A549 (cell line): ENCODE data around the gene C20orf173. TPM values are rescaled to one million over a fixed set of nuclear protein-coding genes. Genes with fewer than 3 reads are reported as not detected.

Experiments used
- ATAC-seq, 2 experiments: fragments of 200-7000 bp in 1 of 2; fragments of >200 bp in 1 of 2; cut with Nextera tagmentation in 1 of 2; cut with Tn5 transposase in 1 of 2; 3 replicates each; pipeline versions ENCODE4 v1.8.0 to v1.9.1; 2018 to 2020; ENCODE audit warnings: mild to moderate bottlenecking in 1 of 2, moderate library complexity in 1 of 2
- CTCF ChIA-PET: fragments of 300-600 bp; sonication (Branson Sonifier 250); formaldehyde crosslinking; extraction: SDS; loops from one replicate; lab custom pipeline; 2021; ENCODE audit warnings: antibody characterized with exemption, inconsistent platforms; lab: Yijun Ruan, JAX
- POLR2A ChIA-PET: fragments of 350-600 bp; formaldehyde crosslinking; extraction: SDS; loops from one replicate; lab custom pipeline; 2021; ENCODE audit warnings: antibody characterized with exemption, inconsistent platforms; lab: Yijun Ruan, JAX
- DNase-seq, 2 experiments: peaks; one replicate each; pipeline versions ENCODE4 v3.0.0 to v3.0.0-alpha.2; 2011 to 2016; ENCODE audit warnings: low read depth in 1 of 2, low spot score in 1 of 2
- FAIRE-seq: peaks from 2 replicates; lab custom pipeline; 2011; peaks lifted over from hg19 to GRCh38; lab: Jason Lieb, UNC
- H3K27ac ChIP-seq, 2 experiments: fragments of >200 bp; sonication (Bioruptor Twin); formaldehyde crosslinking; 3 replicates each; pipeline ENCODE4 v1.5.1; 2016 to 2017
- H3K4me1 ChIP-seq: fragments of >200 bp; sonication (Bioruptor Twin); formaldehyde crosslinking; 3 replicates; pipeline ENCODE4 v1.6.1; 2016
- H3K4me2 ChIP-seq: fragments of >200 bp; sonication (Bioruptor Twin); formaldehyde crosslinking; 3 replicates; pipeline ENCODE4 v1.6.1; 2016
- H3K4me3 ChIP-seq: fragments of >200 bp; sonication (Bioruptor Twin); formaldehyde crosslinking; 3 replicates; pipeline ENCODE4 v1.5.1; 2016
- H3K9me3 ChIP-seq: fragments of >200 bp; sonication (Bioruptor Twin); formaldehyde crosslinking; 3 replicates; pipeline ENCODE4 v1.6.1; 2016
- CBX8 ChIP-seq: fragments of 200-600 bp; sonication (generic); IDR thresholded peaks from 2 replicates; pipeline ENCODE4 v1.6.1; 2016
- CEBPB ChIP-seq, 2 experiments: fragments of >200 bp in 1 of 2; sonication (Bioruptor Twin) in 1 of 2; formaldehyde crosslinking in 1 of 2; IDR thresholded peaks; 2 replicates each; pipeline ENCODE4 v1.6.1; 2012 to 2016
- ESRRA ChIP-seq: fragments of 150-350 bp; IDR thresholded peaks from 2 replicates; pipeline ENCODE4 v1.6.1; 2014; ENCODE audit warnings: mild to moderate bottlenecking, low read length, borderline replicate concordance
- FOSB ChIP-seq: fragments of 250-450 bp; sonication (Bioruptor Pico); IDR thresholded peaks from 2 replicates; pipeline ENCODE4 v1.5.0; 2020; ENCODE audit warnings: mild to moderate bottlenecking, moderate library complexity
- FOXS1 ChIP-seq: fragments of 250-450 bp; sonication (Bioruptor Pico); IDR thresholded peaks from 2 replicates; pipeline ENCODE4 v1.5.0; 2020; ENCODE audit warnings: mild to moderate bottlenecking, moderate library complexity
- HDAC2 ChIP-seq: fragments of 200-600 bp; sonication (generic); IDR thresholded peaks from 2 replicates; pipeline ENCODE4 v1.6.1; 2016
- JUN ChIP-seq, 2 experiments: fragments of >200 bp; sonication (Bioruptor Twin); formaldehyde crosslinking; IDR thresholded peaks; 2 replicates in 1 of 2; 3 replicates in 1 of 2; pipeline ENCODE4 v1.6.1; 2016 to 2017
- JUNB ChIP-seq: fragments of >200 bp; sonication (Bioruptor Twin); formaldehyde crosslinking; IDR thresholded peaks from 2 replicates; pipeline ENCODE4 v1.6.1; 2016
- KDM1A ChIP-seq: fragments of 200-600 bp; sonication (generic); IDR thresholded peaks from 2 replicates; pipeline ENCODE4 v1.6.1; 2016; ENCODE audit warnings: low read depth, mild to moderate bottlenecking
- KDM5A ChIP-seq: fragments of 200-600 bp; sonication (generic); IDR thresholded peaks from 2 replicates; pipeline ENCODE4 v1.6.1; 2016; ENCODE audit warnings: antibody characterized with exemption, mild to moderate bottlenecking
- MAFK ChIP-seq: fragments of 450-650 bp; IDR thresholded peaks from 2 replicates; pipeline ENCODE4 v1.6.1; 2014; ENCODE audit not compliant: partially characterized antibody
- MYC ChIP-seq: IDR thresholded peaks from 2 replicates; pipeline ENCODE4 v1.6.1; 2012; ENCODE audit warnings: mild to moderate bottlenecking, inconsistent platforms, low read length, improper control_type of control experiment, borderline replicate concordance
- NFE2L2 ChIP-seq: fragments of 150-350 bp; conservative IDR thresholded peaks from 2 replicates; pipeline ENCODE4 v1.6.1; 2014; ENCODE audit warnings: low read length
- PHF8 ChIP-seq: fragments of 200-600 bp; sonication (generic); IDR thresholded peaks from 2 replicates; pipeline ENCODE4 v1.6.1; 2016; ENCODE audit warnings: low read depth, mild to moderate bottlenecking, antibody characterized with exemption, moderate library complexity, borderline replicate concordance
- POLR2A ChIP-seq: IDR thresholded peaks from 2 replicates; pipeline ENCODE4 v1.6.1; 2012; ENCODE audit warnings: mild to moderate bottlenecking, low read length
- RAD21 ChIP-seq, 2 experiments: fragments of >200 bp in 1 of 2; sonication (Bioruptor Twin) in 1 of 2; formaldehyde crosslinking in 1 of 2; IDR thresholded peaks in 1 of 2; conservative IDR thresholded peaks in 1 of 2; 2 replicates in 1 of 2; 3 replicates in 1 of 2; pipeline ENCODE4 v1.6.1; 2012 to 2018; ENCODE audit warnings: inconsistent platforms in 1 of 2
- RNF2 ChIP-seq: fragments of 200-600 bp; sonication (generic); IDR thresholded peaks from 2 replicates; pipeline ENCODE4 v1.6.1; 2016; ENCODE audit warnings: low read depth, mild to moderate bottlenecking, antibody characterized with exemption, moderate library complexity, borderline replicate concordance
- SMC3 ChIP-seq: fragments of >200 bp; sonication (Bioruptor Twin); formaldehyde crosslinking; IDR thresholded peaks from 3 replicates; pipeline ENCODE4 v1.6.1; 2018; ENCODE audit warnings: inconsistent platforms
- SREBF2 ChIP-seq: fragments of 450-650 bp; IDR thresholded peaks from 2 replicates; pipeline ENCODE4 v1.6.1; 2014; ENCODE audit warnings: mild to moderate bottlenecking, moderate library complexity
- ZFP36 ChIP-seq: fragments of 450-650 bp; IDR thresholded peaks from 2 replicates; pipeline ENCODE4 v1.6.1; 2014; ENCODE audit warnings: borderline replicate concordance; ENCODE audit not compliant: partially characterized antibody
- ZSCAN20 ChIP-seq: fragments of 250-450 bp; sonication (Bioruptor Pico); IDR thresholded peaks from 2 replicates; pipeline ENCODE4 v1.8.0; 2022; ENCODE audit warnings: mild to moderate bottlenecking, moderate library complexity
- WGBS: methylation state at CpG from one replicate; pipeline ENCODE4 v1.1.6; 2017; ENCODE audit errors: missing lambda C conversion rate; 5-methylcytosine and 5-hydroxymethylcytosine counted together
- polyA plus RNA-seq, 4 experiments: library from polyadenylated mRNA; depleted of rRNA in 3 of 4; stranded (reverse); fragments of >200 nt; fragmentation: RNase III in 1 of 4; extraction: RNeasy Plus Mini Kit Qiagen cat#74134 plus additional on column Dnase treatment in 1 of 4; gene quantifications; 2 replicates in 3 of 4; 3 replicates in 1 of 4; pipeline ENCODE4 v1.2.3, GENCODE V29; 2011 to 2017
- TF ChIP-seq, protein P1 (sequence below): fragments of 250-450 bp; sonication (Bioruptor Pico); IDR thresholded peaks from 2 replicates; pipeline ENCODE4 v1.5.0; 2021; ENCODE audit warnings: mild to moderate bottlenecking, moderate library complexity, borderline replicate concordance
- TF ChIP-seq, protein P2 (sequence below): fragments of >200 bp; sonication (Bioruptor Twin); formaldehyde crosslinking; IDR thresholded peaks from 3 replicates; pipeline ENCODE4 v1.6.1; 2016

C20orf173 gene
- polyA plus RNA-seq, 2 of the 4 experiments (the other 2 are of a cell fraction) = not detected

DNA sequence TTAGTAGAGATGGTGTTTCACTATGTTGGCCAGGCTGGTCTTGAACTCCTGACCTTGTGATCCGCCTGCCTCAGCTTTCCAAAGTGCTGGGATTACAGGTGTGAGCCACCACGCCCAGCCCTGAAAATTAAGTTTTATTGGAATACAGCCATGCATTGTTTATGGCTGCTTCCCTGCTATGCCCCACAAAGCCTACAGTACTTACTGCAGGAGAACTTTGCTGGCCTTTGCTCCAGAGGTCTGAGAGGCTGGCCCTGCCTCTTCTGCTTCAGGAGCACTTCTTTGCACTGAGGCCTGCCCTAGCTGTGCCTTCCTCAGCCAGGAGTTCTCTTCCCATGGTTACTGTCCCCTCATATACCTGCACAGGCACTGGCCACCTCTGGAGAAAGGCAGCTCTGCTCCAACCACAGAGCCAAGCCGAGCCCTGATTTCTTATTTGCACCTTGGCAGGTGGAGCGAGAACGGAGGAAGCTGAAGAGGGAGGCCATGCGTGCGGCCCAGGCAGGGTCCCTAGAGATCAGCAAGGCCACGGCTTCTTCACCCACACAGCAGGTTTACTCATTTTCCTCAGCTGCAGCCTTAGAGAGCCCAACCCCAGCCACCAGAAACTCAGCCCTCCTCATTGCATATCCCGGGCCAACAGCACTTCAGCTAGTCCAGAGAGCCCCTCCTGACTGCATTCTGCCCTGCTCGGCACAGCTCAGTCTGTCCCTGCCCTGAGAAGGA lies 20.8 kb downstream of the C20orf173 start:
- no peak overlapping the region for H3K4me2 ChIP-seq
- 95% methylated on average over 8 of the region's 10 CpGs for WGBS
- ATAC-seq = no peak
- FAIRE-seq = no peak
- no peak overlapping the region for H3K27ac ChIP-seq
- no peaks in the 10 kb centered on the region for H3K4me1 ChIP-seq
- no peak for DNase-seq
- CTCF ChIA-PET = interaction anchor here (0.8 to 2.9 kb wide), 5 partner anchors 17 to 446 kb away, joined by 3 to 11 read pairs (median 3); partner anchors contain the start of gene SCAND1
- TF ChIP-seq PHF8 (no peak), ZFP36 (no peak), SMC3 (no peak)
- TF ChIP-seq, protein P1, sequence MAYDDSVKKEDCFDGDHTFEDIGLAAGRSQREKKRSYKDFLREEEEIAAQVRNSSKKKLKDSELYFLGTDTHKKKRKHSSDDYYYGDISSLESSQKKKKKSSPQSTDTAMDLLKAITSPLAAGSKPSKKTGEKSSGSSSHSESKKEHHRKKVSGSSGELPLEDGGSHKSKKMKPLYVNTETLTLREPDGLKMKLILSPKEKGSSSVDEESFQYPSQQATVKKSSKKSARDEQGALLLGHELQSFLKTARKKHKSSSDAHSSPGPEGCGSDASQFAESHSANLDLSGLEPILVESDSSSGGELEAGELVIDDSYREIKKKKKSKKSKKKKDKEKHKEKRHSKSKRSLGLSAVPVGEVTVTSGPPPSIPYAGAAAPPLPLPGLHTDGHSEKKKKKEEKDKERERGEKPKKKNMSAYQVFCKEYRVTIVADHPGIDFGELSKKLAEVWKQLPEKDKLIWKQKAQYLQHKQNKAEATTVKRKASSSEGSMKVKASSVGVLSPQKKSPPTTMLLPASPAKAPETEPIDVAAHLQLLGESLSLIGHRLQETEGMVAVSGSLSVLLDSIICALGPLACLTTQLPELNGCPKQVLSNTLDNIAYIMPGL = no peak
- TF ChIP-seq, all 56 proteins: peak for 0
- H3K4me3 ChIP-seq = no peak overlapping the region
- no peaks in the 10 kb centered on the region for H3K9me3 ChIP-seq
- POLR2A ChIA-PET = no interaction called here

DNA sequence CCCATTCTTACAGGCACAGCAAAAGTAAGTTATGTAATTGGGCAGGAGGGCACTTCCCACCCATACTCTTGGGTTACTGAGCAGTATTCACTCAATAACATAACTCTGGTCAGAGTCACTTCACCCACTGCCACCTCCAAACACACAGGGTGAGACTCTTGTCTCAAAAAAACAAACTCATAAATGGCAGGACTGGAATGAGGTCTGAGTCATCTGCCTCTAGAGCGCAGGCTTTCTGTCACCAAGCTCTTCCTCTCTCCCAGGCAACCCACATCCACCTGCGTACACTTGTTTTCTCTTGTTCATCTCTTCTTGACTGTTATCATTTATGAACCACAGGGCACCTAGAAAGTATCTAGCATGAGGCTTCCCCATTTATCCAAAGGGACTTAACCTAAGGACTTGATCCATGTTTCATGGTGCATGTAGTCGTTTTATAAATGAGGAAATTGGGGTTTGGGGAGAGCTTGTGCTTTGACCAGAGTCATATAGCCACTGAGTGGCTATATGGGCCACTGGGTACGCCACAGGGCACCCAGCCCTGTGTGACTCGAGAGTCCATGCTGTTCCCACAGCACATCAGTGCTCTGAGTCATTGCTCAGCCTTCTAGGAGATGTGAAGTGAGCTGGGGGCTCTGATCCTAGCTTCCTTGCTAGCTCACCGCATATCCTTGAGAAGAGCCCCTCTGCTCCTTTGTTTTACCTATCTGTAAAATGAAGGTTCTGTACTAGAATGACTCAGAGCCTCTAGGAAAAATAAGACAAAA lies 22.4 kb downstream of the C20orf173 start:
- H3K4me3 ChIP-seq = no peak overlapping the region
- no peaks in the 10 kb centered on the region for H3K9me3 ChIP-seq
- POLR2A ChIA-PET = no interaction called here
- 87% methylated on average over 6 of the region's 6 CpGs for WGBS
- ATAC-seq (no peak), FAIRE-seq (no peak), DNase-seq (no peak)
- CTCF ChIA-PET = interaction anchor here (0.5 to 2.9 kb wide), 6 partner anchors 11 to 173 kb away, joined by 3 to 11 read pairs (median 4); no protein-coding TSS in a partner anchor
- H3K4me1 ChIP-seq = no peaks in the 10 kb centered on the region
- no peak overlapping the region for H3K27ac ChIP-seq
- no peak overlapping the region for H3K4me2 ChIP-seq
- TF ChIP-seq MAFK = no peak
- TF ChIP-seq NFE2L2 = no peak
- no peak for TF ChIP-seq MYC

DNA sequence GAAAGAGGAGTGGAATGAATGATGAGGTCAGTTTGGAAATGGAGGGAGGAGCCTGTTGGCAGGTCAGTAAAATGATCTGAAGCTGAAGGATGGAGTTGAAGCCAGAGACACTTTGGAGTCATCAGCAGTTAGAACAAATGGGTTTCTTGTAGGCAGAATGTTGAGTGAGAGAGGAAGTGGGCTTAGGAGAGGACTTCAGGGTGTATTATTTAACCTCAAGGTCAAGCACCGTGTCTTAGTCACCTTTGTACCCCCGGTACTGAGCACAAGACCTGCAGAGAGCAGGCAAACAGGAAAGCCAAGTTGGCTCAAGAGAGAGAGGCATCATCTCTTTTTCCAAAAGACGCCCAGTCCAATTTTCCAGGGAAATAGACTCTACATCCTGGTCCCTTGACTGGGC lies 23.3 kb downstream of the C20orf173 start:
- ChIA-PET POLR2A (no interaction called here), CTCF (no interaction called here)
- H3K4me3 ChIP-seq = no peak overlapping the region
- no peak overlapping the region for H3K27ac ChIP-seq
- FAIRE-seq = no peak
- TF ChIP-seq ZSCAN20 (CRISPR knock-in tag) (no peak), ZFP36 (no peak), NFE2L2 (no peak), RNF2 (no peak), SMC3 (no peak), CEBPB (IDR thresholded peaks at IDR 0.05) (no peak), RAD21 (conservative IDR thresholded peaks at IDR 0.05 in 1 of 2, IDR thresholded peaks at IDR 0.05 in 1 of 2) (no peak), HDAC2 (no peak), FOXS1 (CRISPR knock-in tag) (no peak), PHF8 (no peak), KDM5A (no peak), CBX8 (no peak), KDM1A (no peak), ESRRA (no peak), JUNB (no peak), FOSB (CRISPR knock-in tag) (no peak), SREBF2 (no peak), JUN (IDR thresholded peaks at IDR 0.05) (no peak), POLR2A (no peak)
- TF ChIP-seq, protein P2, sequence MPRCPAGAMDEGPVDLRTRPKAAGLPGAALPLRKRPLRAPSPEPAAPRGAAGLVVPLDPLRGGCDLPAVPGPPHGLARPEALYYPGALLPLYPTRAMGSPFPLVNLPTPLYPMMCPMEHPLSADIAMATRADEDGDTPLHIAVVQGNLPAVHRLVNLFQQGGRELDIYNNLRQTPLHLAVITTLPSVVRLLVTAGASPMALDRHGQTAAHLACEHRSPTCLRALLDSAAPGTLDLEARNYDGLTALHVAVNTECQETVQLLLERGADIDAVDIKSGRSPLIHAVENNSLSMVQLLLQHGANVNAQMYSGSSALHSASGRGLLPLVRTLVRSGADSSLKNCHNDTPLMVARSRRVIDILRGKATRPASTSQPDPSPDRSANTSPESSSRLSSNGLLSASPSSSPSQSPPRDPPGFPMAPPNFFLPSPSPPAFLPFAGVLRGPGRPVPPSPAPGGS = no peak
- TF ChIP-seq, all 56 proteins: peak for 0
- Histone ChIP-seq H3K4me1 (no peaks in the 10 kb centered on the region), H3K4me2 (no peak overlapping the region), H3K9me3 (no peaks in the 10 kb centered on the region)
- ATAC-seq (no peak), DNase-seq (no peak)
- WGBS = 85% methylated on average over 3 of the region's 3 CpGs
